Epithelial cell of esophagus (primary cell): Measurements from ENCODE around the gene DMRTB1.

Source experiments
- DNase-seq: peaks from one replicate; pipeline ENCODE4 v3.0.0; 2010; ENCODE audit warnings: low read depth
- H3K4me3 ChIP-seq: 2 replicates; pipeline ENCODE4 v1.5.1; 2011; ENCODE audit warnings: mild to moderate bottlenecking, low read length, control low read depth
- CTCF ChIP-seq: IDR thresholded peaks from 2 replicates; pipeline ENCODE4 v1.5.1; 2011; ENCODE audit warnings: low read depth, mild to moderate bottlenecking, low read length, control low read depth, inconsistent platforms; ENCODE audit not compliant: insufficient read depth; ENCODE audit errors: missing control alignments

The DMRTB1 gene

GRCh38 chr1:53455364-53455991 lies 3.7 kb upstream of the DMRTB1 start:
- H3K4me3 ChIP-seq: no peak overlapping the region
- no peak for TF ChIP-seq CTCF
- no peak for DNase-seq

- no peak for DNase-seq
- no peak for TF ChIP-seq CTCF
- no peak overlapping the region for H3K4me3 ChIP-seq
Measured at GRCh38 chr1:53458634-53459033, 565 bp upstream of the DMRTB1 start.

DNA sequence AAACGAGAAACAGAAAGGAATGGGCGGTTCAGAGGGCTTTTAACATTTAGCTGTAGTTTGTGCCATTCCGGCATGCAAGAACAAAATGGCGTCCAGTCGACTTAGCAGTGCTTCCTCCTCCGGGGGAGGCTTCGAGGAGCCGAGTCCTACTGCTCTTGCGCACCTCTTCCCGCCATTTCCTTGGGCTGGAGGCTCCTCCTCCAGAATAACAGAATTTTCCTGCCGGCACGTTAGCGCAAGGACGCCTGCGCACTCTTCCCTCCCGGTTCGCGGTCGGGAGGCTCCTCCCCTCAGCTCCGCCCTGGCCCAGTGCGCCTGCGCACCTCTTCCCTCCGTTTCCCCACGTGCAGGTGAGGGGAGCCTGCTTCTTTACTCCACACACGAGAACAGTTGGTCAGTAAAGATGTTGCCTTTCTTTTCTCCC lies 1.0 kb downstream of the DMRTB1 start:
- no peak for DNase-seq

GRCh38 chr1:53460666-53461322 lies 1.6 kb downstream of the DMRTB1 start:
- DNase-seq: no peak
- H3K4me3 ChIP-seq: no peak overlapping the region
- no peak for TF ChIP-seq CTCF

More for the DNA sequence above, 1.0 kb downstream of the DMRTB1 start:
- no peak for TF ChIP-seq CTCF
- H3K4me3 ChIP-seq: no peak overlapping the region

DNA sequence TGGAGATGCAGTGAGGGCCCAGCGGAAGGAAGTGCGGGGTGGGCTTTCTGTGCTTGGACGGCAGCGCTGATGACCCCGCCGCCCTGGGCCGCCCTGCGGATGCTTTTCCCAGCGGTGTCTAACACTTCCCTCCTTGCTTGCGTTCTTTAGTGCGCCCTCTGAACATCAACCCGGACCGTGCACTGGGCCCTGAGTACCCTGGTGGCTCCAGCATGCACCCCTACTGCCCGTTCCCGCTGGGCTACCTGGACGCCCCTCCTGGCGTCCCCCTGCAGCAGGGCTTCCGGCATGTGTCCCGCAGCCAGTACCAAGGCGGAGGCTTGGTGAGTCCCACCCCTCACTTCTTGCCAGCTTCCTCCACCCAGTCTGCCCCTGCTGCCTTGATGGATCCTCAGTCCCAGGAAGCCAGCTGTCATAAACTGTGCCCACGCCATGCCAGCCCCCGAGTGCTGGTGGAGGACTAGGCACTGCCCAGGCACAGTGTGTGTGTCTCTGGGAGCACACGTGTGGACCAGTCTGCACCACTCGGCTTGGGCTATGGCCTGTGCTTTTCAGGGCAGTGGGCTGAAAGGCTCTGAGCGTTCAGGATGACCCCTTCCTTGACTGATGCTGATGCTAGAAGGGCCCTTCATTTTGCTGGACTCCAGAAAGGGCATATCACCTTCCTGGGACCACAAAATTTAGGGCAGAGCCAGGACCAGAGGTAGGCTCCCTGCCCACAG lies 2.3 kb downstream of the DMRTB1 start:
- H3K4me3 ChIP-seq: no peak overlapping the region
- DNase-seq: no peak
- no peak for TF ChIP-seq CTCF

- H3K4me3 ChIP-seq: no peak overlapping the region
- TF ChIP-seq CTCF: no peak
- DNase-seq: no peak
Measured at GRCh38 chr1:53462193-53462592, 3.0 kb downstream of the DMRTB1 start.
